B cell (primary cell): Measurements from ENCODE around the gene PML. TPM values are rescaled to one million over a fixed set of nuclear protein-coding genes. Genes with fewer than 3 reads are reported as not detected.

Experiments used
- ATAC-seq: fragments of 200-7000 bp; cut with Tn5 transposase; one replicate; pipeline ENCODE4 v1.10.0; 2021; ENCODE audit warnings: low read depth, mild to moderate bottlenecking, moderate number of reproducible peaks, moderate library complexity
- CTCF ChIA-PET: fragments of 350-600 bp; sonication (Branson Sonifier 250); formaldehyde crosslinking; loops from one replicate; lab custom pipeline; 2021; ENCODE audit warnings: antibody characterized with exemption, inconsistent platforms; lab: Charles Lee
- POLR2A ChIA-PET: fragments of 350-600 bp; sonication (Branson Sonifier 250); formaldehyde crosslinking; loops from one replicate; lab custom pipeline; 2021; ENCODE audit warnings: antibody characterized with exemption; lab: Charles Lee
- DNase-seq: peaks from one replicate; pipeline ENCODE4 v3.0.0; 2013
- H2AFZ ChIP-seq: 2 replicates; pipeline ENCODE4 v1.6.1; 2012; ENCODE audit warnings: mild to moderate bottlenecking, low read depth, low read length; ENCODE audit not compliant: insufficient read depth, poor library complexity, severe bottlenecking
- H3K27ac ChIP-seq, 2 donors: 1 replicate in 1 of 2; 2 replicates in 1 of 2; pipeline ENCODE4 v1.5.1; 2012 to 2013; ENCODE audit warnings: low read length in 2 of 2, mild to moderate bottlenecking in 2 of 2, moderate library complexity in 1 of 2
- H3K27me3 ChIP-seq, 4 experiments: fragments of 200-600 bp in 1 of 4; sonication (generic) in 1 of 4; replicated peaks in 1 of 4; 1 replicate in 2 of 4; 2 replicates in 2 of 4; pipeline versions ENCODE4 v1.6.1 to v1.7.0; 2013 to 2016; ENCODE audit warnings: low read length in 3 of 4, mild to moderate bottlenecking in 2 of 4, mixed read lengths in 1 of 4, moderate library complexity in 1 of 4; ENCODE audit not compliant: insufficient read depth in 4 of 4, control insufficient read depth in 3 of 4; ENCODE audit errors: control extremely low read depth in 1 of 4
- H3K36me3 ChIP-seq, 2 experiments: replicated peaks in 1 of 2; 1 replicate in 1 of 2; 2 replicates in 1 of 2; pipeline versions ENCODE4 v1.6.1 to v1.7.1; 2013; ENCODE audit warnings: low read length in 1 of 2; ENCODE audit not compliant: insufficient read depth in 2 of 2, control insufficient read depth in 1 of 2; ENCODE audit errors: control extremely low read depth in 1 of 2, extremely low read depth in 1 of 2
- H3K4me1 ChIP-seq, 2 donors: fragments of 200-600 bp in 1 of 2; sonication (generic) in 1 of 2; 1 replicate in 1 of 2; 2 replicates in 1 of 2; pipeline versions ENCODE4 v1.5.1 to v1.6.1; 2013 to 2017; ENCODE audit warnings: low read length in 2 of 2; ENCODE audit not compliant: control insufficient read depth in 2 of 2, insufficient read depth in 2 of 2
- H3K4me2 ChIP-seq: replicated peaks from 2 replicates; pipeline ENCODE3; 2012; ENCODE audit warnings: mild to moderate bottlenecking, low read depth, low read length; ENCODE audit not compliant: poor library complexity, severe bottlenecking
- H3K4me3 ChIP-seq, 5 experiments: fragments of 200-600 bp in 1 of 5; sonication (generic) in 1 of 5; 1 replicate in 3 of 5; 2 replicates in 2 of 5; pipeline versions ENCODE4 v1.5.1 to v1.7.0; 2011 to 2016; ENCODE audit warnings: low read length in 4 of 5, mild to moderate bottlenecking in 4 of 5, low read depth in 2 of 5, control low read depth in 1 of 5, moderate library complexity in 1 of 5; ENCODE audit not compliant: insufficient read depth in 1 of 5; ENCODE audit errors: control extremely low read depth in 1 of 5, extremely low read depth in 1 of 5
- H3K79me2 ChIP-seq: fragments of 200-600 bp; sonication (generic); one replicate; pipeline ENCODE4 v1.6.0; 2016; ENCODE audit warnings: low read length; ENCODE audit not compliant: control insufficient read depth, insufficient read depth
- H3K9ac ChIP-seq: fragments of 200-600 bp; sonication (generic); 2 replicates; pipeline ENCODE4 v1.6.1; 2017; ENCODE audit warnings: mild to moderate bottlenecking, low read length, moderate library complexity
- H3K9me3 ChIP-seq, 3 donors: one replicate each; pipeline versions ENCODE4 v1.6.1 to v1.7.1; 2013; ENCODE audit warnings: low read length in 2 of 3; ENCODE audit not compliant: control insufficient read depth in 2 of 3, insufficient read depth in 1 of 3; ENCODE audit errors: control extremely low read depth in 1 of 3
- H4K20me1 ChIP-seq: 2 replicates; pipeline ENCODE4 v1.6.0; 2012; ENCODE audit warnings: mild to moderate bottlenecking, low read length; ENCODE audit not compliant: insufficient read depth, control insufficient read depth, poor library complexity, severe bottlenecking
- H3K27ac Mint-ChIP-seq: one replicate; pipeline ENCODE4 v1.8.0; 2021; ENCODE audit warnings: mixed read lengths
- H3K27me3 Mint-ChIP-seq: one replicate; pipeline ENCODE4 v1.8.0; 2021; ENCODE audit warnings: mixed read lengths
- H3K4me1 Mint-ChIP-seq: one replicate; pipeline ENCODE4 v1.8.0; 2021; ENCODE audit warnings: mixed read lengths
- H3K4me3 Mint-ChIP-seq: one replicate; pipeline ENCODE4 v1.8.0; 2021; ENCODE audit warnings: mixed read lengths
- H3K9me3 Mint-ChIP-seq: one replicate; pipeline ENCODE4 v1.8.0; 2022; ENCODE audit warnings: mixed read lengths; ENCODE audit not compliant: insufficient read depth
- CTCF ChIP-seq: fragments of 200-600 bp; IDR thresholded peaks from one replicate; pipeline ENCODE4 v1.8.0; 2022; ENCODE audit warnings: antibody characterized with exemption, mild to moderate bottlenecking
- EZH2 ChIP-seq: IDR thresholded peaks from 2 replicates; pipeline ENCODE4 v1.6.1; 2012; ENCODE audit warnings: borderline replicate concordance, low read depth, mild to moderate bottlenecking, moderate library complexity, low read length; ENCODE audit not compliant: insufficient read depth, poor library complexity, severe bottlenecking
- WGBS: methylation state at CpG from one replicate; pipeline ENCODE4 v1.1.5; 2013; ENCODE audit warnings: missing lambda C conversion rate; ENCODE audit not compliant: insufficient coverage; 5-methylcytosine and 5-hydroxymethylcytosine counted together
- intact Hi-C: fragments of 100-400 bp; cut with micrococcal nuclease; formaldehyde crosslinking; loops from one replicate; pipeline ENCODE4 v1.10.0; 2022
- polyA minus RNA-seq: library from RNA; depleted of rRNA, polyadenylated mRNA; stranded (reverse); fragments of >200 nt; gene quantifications from 2 replicates; pipeline ENCODE4 v1.2.3, GENCODE V29; 2012
- polyA plus RNA-seq: library from polyadenylated mRNA; depleted of rRNA; stranded (reverse); fragments of >200 nt; gene quantifications from 2 replicates; pipeline ENCODE4 v1.2.3, GENCODE V29; 2012
- total RNA-seq, 2 donors: library from RNA; stranded (reverse); fragments of 120-200 nt in 1 of 2; gene quantifications; 1 replicate in 1 of 2; 2 replicates in 1 of 2; pipeline versions ENCODE4 v1.2.3 to v1.2.4, GENCODE V29; 2013 to 2022

The PML gene
- total RNA-seq: 66.3 and 67.4 TPM in 2 replicates
- 18.2 TPM for total RNA-seq (2013)
- 59.2 and 59.6 TPM in 2 replicates for polyA plus RNA-seq
- 63.8 and 91.1 TPM in 2 replicates for polyA minus RNA-seq

DNA sequence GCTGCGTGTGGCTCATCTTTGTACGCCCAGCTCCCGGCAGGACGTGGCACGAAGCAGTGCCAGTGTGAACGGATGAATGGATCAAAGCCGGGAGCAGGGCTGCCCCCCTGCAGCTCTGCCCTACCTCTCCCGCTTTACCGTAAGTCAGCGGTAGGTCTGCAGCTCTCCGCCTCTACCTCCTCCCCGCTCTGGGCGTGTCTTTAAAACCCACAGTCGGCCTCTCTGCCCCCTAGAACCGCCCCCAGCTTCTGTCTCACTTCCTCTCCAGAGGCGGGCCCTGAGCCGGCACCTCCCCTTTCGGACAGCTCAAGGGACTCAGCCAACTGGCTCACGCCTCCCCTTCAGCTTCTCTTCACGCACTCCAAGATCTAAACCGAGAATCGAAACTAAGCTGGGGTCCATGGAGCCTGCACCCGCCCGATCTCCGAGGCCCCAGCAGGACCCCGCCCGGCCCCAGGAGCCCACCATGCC, at the start of gene PML:
Gene PML (plus strand): TSS at position 304 of the 471 bp plus-strand sequence. CDS start 97 bp downstream, at position 401.
- Histone ChIP-seq H3K27ac (peak within 1 kb of the TSS; percentile 82 to 90), H2AFZ (peak within 1 kb of the TSS; percentile 96), H3K36me3 (peaks cover 0 to 18% of the 10 kb centered on the region in 2 experiments), H3K27me3 (no peaks in the 10 kb centered on the region), H4K20me1 (peaks cover 21% of the 10 kb centered on the region), H3K79me2 (peaks cover 76% of the 10 kb centered on the region), H3K4me3 (peak within 1 kb of the TSS; percentile 82 to 96 (median 89)), H3K9me3 (no peaks in the 10 kb centered on the region), H3K4me1 (peaks cover 52 to 74% of the 10 kb centered on the region in 2 donors), H3K4me2 (peak within 1 kb of the TSS; percentile 94), H3K9ac (peak within 1 kb of the TSS; percentile 91)
- no peaks in the 10 kb centered on the region for H3K9me3 Mint-ChIP-seq
- DNase-seq (peak; percentile 93), ATAC-seq (peak; percentile 84)
- ChIA-PET CTCF (interaction anchor here (0.7 to 3.5 kb wide), 16 partner anchors 8 to 127 kb away, joined by 3 to 24 read pairs (median 4); no protein-coding TSS in a partner anchor), POLR2A (interaction anchor here (0.9 to 1.1 kb wide), 2 partner anchors 13 to 54 kb away, joined by 4 to 5 read pairs; no protein-coding TSS in a partner anchor)
- WGBS: 0% methylated on average over 20 of the region's 27 CpGs
- peaks cover 62% of the 10 kb centered on the region for H3K4me1 Mint-ChIP-seq
- TF ChIP-seq EZH2: no peak
- no peak for TF ChIP-seq CTCF
- intact Hi-C loops: loop anchor here (5.0 to 10.0 kb wide), 8 partner anchors 357 to 1908 kb away; partner anchors contain the start of genes ARID3B, FBXO22, MYO9A and SENP8
- H3K27me3 Mint-ChIP-seq: no peaks in the 10 kb centered on the region
- peak within 1 kb of the TSS; percentile 87 for H3K4me3 Mint-ChIP-seq
- peak within 1 kb of the TSS; percentile 83 for H3K27ac Mint-ChIP-seq

DNA sequence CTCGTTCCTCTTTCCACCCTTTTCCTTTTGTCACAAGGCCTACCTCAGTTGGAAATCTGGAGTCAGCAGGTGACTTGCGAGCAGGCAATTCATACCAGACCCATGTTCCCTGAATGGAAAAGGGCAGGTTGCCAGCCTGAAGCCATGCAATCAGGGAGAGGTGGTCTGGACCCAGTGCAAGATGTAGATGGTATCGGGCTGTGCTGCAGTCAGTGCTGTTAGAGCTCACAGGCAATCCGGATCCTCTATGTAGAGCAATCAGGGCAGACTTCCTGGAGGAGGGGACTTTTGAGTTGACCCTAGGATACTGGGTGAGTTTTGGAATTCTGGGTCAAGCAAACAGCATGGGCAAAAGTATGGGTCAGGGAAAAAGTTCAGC, 49.4 kb upstream of the PML start:
- ChIA-PET POLR2A (no interaction called here), CTCF (no interaction called here)
- H3K27ac Mint-ChIP-seq: no peak overlapping the region
- no peaks in the 10 kb centered on the region for H3K36me3 ChIP-seq
- DNase-seq (no peak), ATAC-seq (no peak)
- H3K27ac ChIP-seq: no peak overlapping the region
- intact Hi-C loops: no loop called here
- WGBS: 73% methylated on average over 4 of the region's 4 CpGs
- no peaks in the 10 kb centered on the region for H3K9me3 ChIP-seq
- H3K9me3 Mint-ChIP-seq: no peaks in the 10 kb centered on the region
- no peak overlapping the region for H3K4me3 Mint-ChIP-seq
- no peaks in the 10 kb centered on the region for H4K20me1 ChIP-seq
- peaks cover 9% of the 10 kb centered on the region for H3K27me3 Mint-ChIP-seq
- no peak overlapping the region for H2AFZ ChIP-seq
- TF ChIP-seq CTCF (no peak), EZH2 (no peak)
- H3K27me3 ChIP-seq: peaks cover 0 to 7% (median 0%) of the 10 kb centered on the region in 4 experiments
- no peak overlapping the region for H3K4me2 ChIP-seq
- peaks cover 10% of the 10 kb centered on the region for H3K4me1 Mint-ChIP-seq
- no peak overlapping the region for H3K9ac ChIP-seq
- no peaks in the 10 kb centered on the region for H3K79me2 ChIP-seq
- H3K4me3 ChIP-seq: no peak overlapping the region
- H3K4me1 ChIP-seq: peaks cover 0 to 5% of the 10 kb centered on the region in 2 donors
